Peyer's patch (tissue), 4 donors: ENCODE data around the gene IGF1R.

ENCODE experiments used
- POLR2A ChIP-seq, 2 donors: fragments of 450-650 bp; IDR thresholded peaks; one replicate each; pipeline ENCODE4 v1.5.1; 2017; ENCODE audit warnings: antibody characterized with exemption in 2 of 2, mild to moderate bottlenecking in 2 of 2, moderate library complexity in 2 of 2
- TF ChIP-seq, protein P1 (sequence below), 6 experiments: fragments of 450-650 bp in 4 of 6; fragments of 200-600 bp in 2 of 6; sonication (generic) in 1 of 6; IDR thresholded peaks; one replicate each; pipeline ENCODE4 v1.5.1; 2017 to 2019; ENCODE audit warnings: antibody characterized with exemption in 6 of 6, mild to moderate bottlenecking in 3 of 6, moderate library complexity in 1 of 6

DNA sequence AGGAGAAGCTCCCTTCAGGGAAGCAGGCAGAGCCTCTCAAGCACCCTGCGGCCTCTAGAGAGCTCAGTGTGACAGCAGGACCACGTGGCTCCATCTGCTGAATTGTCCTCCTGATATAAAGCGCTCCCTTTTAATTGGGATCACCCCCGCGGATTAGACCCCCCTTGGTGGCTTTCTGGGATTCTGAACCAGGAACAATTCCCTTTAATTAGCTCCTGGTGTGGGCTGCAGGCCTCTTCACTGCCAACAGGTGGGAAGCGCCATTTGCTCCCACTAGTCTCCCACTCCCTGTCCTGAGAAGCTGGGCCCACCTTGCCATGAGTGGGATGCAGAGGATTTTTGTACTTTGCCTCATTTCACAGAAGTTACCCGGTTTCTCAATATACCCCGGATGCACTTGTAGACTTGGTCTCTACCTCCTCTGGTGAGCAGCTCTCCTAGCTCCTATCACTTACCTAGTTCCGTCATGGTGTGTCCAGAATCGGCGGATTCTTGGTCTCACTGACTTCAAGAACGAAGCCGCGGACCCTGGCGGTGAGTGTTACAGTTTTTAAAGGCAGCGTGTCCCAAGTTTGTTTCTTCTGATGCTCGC, 358.7 kb downstream of the IGF1R start:
- TF ChIP-seq, protein P1, sequence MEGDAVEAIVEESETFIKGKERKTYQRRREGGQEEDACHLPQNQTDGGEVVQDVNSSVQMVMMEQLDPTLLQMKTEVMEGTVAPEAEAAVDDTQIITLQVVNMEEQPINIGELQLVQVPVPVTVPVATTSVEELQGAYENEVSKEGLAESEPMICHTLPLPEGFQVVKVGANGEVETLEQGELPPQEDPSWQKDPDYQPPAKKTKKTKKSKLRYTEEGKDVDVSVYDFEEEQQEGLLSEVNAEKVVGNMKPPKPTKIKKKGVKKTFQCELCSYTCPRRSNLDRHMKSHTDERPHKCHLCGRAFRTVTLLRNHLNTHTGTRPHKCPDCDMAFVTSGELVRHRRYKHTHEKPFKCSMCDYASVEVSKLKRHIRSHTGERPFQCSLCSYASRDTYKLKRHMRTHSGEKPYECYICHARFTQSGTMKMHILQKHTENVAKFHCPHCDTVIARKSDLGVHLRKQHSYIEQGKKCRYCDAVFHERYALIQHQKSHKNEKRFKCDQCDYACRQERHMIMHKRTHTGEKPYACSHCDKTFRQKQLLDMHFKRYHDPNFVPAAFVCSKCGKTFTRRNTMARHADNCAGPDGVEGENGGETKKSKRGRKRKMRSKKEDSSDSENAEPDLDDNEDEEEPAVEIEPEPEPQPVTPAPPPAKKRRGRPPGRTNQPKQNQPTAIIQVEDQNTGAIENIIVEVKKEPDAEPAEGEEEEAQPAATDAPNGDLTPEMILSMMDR (IDR thresholded peaks at IDR 0.05): no peak
- TF ChIP-seq POLR2A (IDR thresholded peaks at IDR 0.05): no peak
